ENCODE measurements around the gene DGKI. TPM values are rescaled to one million over a fixed set of nuclear protein-coding genes. Genes with fewer than 3 reads are reported as not detected.

The DGKI gene
- total and polyA plus RNA-seq, 2 of the 13 experiments (the other 11 are each of a cell fraction or from before 2014, with no cell fraction given), result 0.09 to 0.17 TPM

GRCh38 chr7:137753948-137754851, 92.6 kb downstream of the DGKI start:
- FAIRE-seq (no peak), DNase-seq (ENCODE audit: low spot score) (no peak), ATAC-seq (no peak)
- ChIA-PET CTCF (ENCODE audit: low intra/inter-chr PET ratio, low total read pairs) (no interaction called here), POLR2A (no interaction called here)
- intact Hi-C loops (cut with micrococcal nuclease; ENCODE audit: unreplicated experiment), result no loop called here
- no peaks in the 10 kb centered on the region for H3K36me3 ChIP-seq (replicated peaks in 1 of 2; ENCODE audit: control insufficient read depth in 1 of 2, insufficient read depth in 2 of 2, low read length in 2 of 2)
- H3K27ac ChIP-seq (ENCODE audit: extremely low read length, insufficient read depth, low read length), result no peak overlapping the region
- peaks cover 2 to 45% of the 10 kb centered on the region in 2 experiments; a peak in 3 of 5 replicates for H3K27me3 ChIP-seq (ENCODE audit: control insufficient read depth in 1 of 2, insufficient read depth in 2 of 2, low read length in 2 of 2)
- no peak overlapping the region for H3K9ac ChIP-seq (ENCODE audit: insufficient read depth, low read depth, low read length)
- H2AFZ ChIP-seq (ENCODE audit: low read length), result no peak overlapping the region
- H3K4me3 ChIP-seq (replicated peaks in 1 of 3; ENCODE audit: insufficient read depth in 1 of 3, low read depth in 2 of 3, low read length in 3 of 3), result no peak overlapping the region
- BruUV-seq (replicated peaks), result no TSS peak
- TF ChIP-seq PRMT3 (CRISPR knock-in tag; IDR thresholded peaks at IDR 0.05; ENCODE audit: borderline replicate concordance, low read depth) (no peak), RNF2 (conservative IDR thresholded peaks at IDR 0.05; ENCODE audit: low read depth) (no peak), ZNF34 (CRISPR knock-in tag; IDR thresholded peaks at IDR 0.05; ENCODE audit: borderline replicate concordance) (no peak), RNF219 (CRISPR knock-in tag; IDR thresholded peaks at IDR 0.05) (no peak), ZNF660 (CRISPR knock-in tag; IDR thresholded peaks at IDR 0.05; ENCODE audit: borderline replicate concordance, low read depth) (no peak), ISX (CRISPR knock-in tag; conservative IDR thresholded peaks at IDR 0.05) (no peak), TOPORS (CRISPR knock-in tag; IDR thresholded peaks at IDR 0.05) (no peak), YEATS4 (CRISPR knock-in tag; IDR thresholded peaks at IDR 0.05; ENCODE audit: borderline replicate concordance) (no peak), ZC3H4 (CRISPR knock-in tag; IDR thresholded peaks at IDR 0.05; ENCODE audit: borderline replicate concordance) (no peak), CREM (IDR thresholded peaks at IDR 0.05) (no peak), CREM (CRISPR knock-in tag; IDR thresholded peaks at IDR 0.05) (no peak)
- TF ChIP-seq, protein P1, sequence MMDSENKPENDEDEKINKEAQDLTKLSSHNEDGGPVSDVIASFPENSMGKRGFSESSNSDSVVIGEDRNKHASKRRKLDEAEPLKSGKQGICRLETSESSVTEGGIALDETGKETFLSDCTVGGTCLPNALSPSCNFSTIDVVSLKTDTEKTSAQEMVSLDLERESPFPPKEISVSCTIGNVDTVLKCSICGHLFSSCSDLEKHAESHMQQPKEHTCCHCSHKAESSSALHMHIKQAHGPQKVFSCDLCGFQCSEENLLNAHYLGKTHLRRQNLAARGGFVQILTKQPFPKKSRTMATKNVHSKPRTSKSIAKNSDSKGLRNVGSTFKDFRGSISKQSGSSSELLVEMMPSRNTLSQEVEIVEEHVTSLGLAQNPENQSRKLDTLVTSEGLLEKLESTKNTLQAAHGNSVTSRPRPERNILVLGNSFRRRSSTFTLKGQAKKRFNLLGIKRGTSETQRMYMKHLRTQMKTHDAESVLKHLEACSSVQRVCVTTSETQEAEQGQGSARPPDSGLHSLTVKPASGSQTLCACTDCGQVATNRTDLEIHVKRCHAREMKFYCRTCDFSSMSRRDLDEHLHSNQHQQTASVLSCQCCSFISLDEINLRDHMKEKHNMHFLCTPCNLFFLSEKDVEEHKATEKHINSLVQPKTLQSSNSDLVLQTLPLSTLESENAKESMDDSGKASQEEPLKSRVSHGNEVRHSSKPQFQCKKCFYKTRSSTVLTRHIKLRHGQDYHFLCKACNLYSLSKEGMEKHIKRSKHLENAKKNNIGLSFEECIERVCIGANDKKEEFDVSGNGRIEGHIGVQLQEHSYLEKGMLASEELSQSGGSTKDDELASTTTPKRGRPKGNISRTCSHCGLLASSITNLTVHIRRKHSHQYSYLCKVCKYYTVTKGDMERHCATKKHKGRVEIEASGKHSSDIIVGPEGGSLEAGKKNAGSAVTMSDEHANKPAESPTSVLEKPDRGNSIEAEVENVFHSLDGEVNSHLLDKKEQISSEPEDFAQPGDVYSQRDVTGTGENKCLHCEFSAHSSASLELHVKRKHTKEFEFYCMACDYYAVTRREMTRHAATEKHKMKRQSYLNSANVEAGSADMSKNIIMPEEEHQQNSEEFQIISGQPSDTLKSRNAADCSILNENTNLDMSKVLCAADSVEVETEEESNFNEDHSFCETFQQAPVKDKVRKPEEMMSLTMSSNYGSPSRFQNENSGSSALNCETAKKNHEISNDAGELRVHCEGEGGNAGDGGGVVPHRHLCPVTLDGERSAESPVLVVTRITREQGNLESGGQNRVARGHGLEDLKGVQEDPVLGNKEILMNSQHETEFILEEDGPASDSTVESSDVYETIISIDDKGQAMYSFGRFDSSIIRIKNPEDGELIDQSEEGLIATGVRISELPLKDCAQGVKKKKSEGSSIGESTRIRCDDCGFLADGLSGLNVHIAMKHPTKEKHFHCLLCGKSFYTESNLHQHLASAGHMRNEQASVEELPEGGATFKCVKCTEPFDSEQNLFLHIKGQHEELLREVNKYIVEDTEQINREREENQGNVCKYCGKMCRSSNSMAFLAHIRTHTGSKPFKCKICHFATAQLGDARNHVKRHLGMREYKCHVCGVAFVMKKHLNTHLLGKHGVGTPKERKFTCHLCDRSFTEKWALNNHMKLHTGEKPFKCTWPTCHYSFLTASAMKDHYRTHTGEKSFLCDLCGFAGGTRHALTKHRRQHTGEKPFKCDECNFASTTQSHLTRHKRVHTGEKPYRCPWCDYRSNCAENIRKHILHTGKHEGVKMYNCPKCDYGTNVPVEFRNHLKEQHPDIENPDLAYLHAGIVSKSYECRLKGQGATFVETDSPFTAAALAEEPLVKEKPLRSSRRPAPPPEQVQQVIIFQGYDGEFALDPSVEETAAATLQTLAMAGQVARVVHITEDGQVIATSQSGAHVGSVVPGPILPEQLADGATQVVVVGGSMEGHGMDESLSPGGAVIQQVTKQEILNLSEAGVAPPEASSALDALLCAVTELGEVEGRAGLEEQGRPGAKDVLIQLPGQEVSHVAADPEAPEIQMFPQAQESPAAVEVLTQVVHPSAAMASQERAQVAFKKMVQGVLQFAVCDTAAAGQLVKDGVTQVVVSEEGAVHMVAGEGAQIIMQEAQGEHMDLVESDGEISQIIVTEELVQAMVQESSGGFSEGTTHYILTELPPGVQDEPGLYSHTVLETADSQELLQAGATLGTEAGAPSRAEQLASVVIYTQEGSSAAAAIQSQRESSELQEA (CRISPR knock-in tag; IDR thresholded peaks at IDR 0.05; ENCODE audit: not compliant biosample characterization), result no peak
- H4K20me1 ChIP-seq (ENCODE audit: insufficient read depth, low read length), result no peaks in the 10 kb centered on the region
- no peaks in the 10 kb centered on the region for H3K4me1 ChIP-seq (ENCODE audit: insufficient read depth, low read length)
- in situ Hi-C loops (cut with HindIII; ENCODE audit: extremely low pct_ligation_motif_present, low pct_unique_long_range_greater_than_20kb), result no loop called here
- 6% methylated on average over 11 of the region's 11 CpGs for WGBS (ENCODE audit: low lambda C conversion rate)
- H3K9me3 ChIP-seq (ENCODE audit: low read length), result no peaks in the 10 kb centered on the region
- H3K79me2 ChIP-seq (ENCODE audit: insufficient read depth, low read length), result no peaks in the 10 kb centered on the region
- H3K4me2 ChIP-seq (ENCODE audit: low read depth, low read length), result no peak overlapping the region
